ENCODE results near the gene RAB2B. TPM values are rescaled to one million over a fixed set of nuclear protein-coding genes. Genes with fewer than 3 reads are reported as not detected.
A peak's percentile ranks its signal among the peaks of the same experiment; 100 is the strongest.

RAB2B gene
- total RNA-seq, 1 donor from 2014 or later, result 19.4 TPM

DNA sequence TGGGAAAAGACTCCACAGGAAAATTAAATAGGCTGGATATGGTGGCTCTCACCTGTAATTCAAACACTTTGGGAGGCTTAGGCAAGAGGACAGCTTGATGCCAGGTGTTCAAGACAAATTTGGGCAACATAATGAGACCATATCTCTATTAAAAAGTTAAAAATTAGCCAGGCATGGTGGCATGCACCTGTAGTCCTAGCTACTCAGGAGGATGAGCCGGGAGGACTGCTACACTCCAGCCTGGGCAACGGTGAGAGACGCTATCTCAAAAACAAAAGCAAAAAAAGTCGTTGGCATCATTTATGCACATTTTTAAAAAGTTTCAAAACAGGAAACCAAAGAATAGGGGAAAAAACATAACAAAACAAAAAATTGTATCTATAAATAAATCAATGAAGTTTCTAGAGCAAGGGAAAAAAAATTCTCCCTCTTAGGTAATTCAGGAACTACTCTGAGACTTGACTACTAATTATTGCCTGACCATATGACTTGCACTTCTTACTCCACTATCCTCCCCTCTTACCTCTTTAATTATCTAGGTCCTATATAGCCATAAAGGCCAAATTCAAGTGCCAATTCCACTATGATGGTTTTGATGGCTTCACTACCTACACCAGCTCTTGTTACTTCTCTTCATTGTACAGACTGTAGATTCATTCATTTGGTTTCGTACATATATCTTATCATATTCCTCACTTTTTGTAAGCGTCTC is 32.8 kb upstream of the RAB2B start:
- Histone ChIP-seq H3K4me1 (peaks cover 28% of the 10 kb centered on the region), H3K4me3 (peak overlapping the region in 1 of 2 donors; percentile 90), H3K9me3 (no peaks in the 10 kb centered on the region), H3K27me3 (no peaks in the 10 kb centered on the region), H3K36me3 (no peaks in the 10 kb centered on the region), H3K27ac (no peak overlapping the region)
- no peak for TF ChIP-seq POLR2A (IDR thresholded peaks at IDR 0.05)
- no peak for TF ChIP-seq POLR2AphosphoS5 (IDR thresholded peaks at IDR 0.05; ENCODE audit: insufficient read depth in 1 of 2, low read depth in 1 of 2)
- TF ChIP-seq, protein P1, sequence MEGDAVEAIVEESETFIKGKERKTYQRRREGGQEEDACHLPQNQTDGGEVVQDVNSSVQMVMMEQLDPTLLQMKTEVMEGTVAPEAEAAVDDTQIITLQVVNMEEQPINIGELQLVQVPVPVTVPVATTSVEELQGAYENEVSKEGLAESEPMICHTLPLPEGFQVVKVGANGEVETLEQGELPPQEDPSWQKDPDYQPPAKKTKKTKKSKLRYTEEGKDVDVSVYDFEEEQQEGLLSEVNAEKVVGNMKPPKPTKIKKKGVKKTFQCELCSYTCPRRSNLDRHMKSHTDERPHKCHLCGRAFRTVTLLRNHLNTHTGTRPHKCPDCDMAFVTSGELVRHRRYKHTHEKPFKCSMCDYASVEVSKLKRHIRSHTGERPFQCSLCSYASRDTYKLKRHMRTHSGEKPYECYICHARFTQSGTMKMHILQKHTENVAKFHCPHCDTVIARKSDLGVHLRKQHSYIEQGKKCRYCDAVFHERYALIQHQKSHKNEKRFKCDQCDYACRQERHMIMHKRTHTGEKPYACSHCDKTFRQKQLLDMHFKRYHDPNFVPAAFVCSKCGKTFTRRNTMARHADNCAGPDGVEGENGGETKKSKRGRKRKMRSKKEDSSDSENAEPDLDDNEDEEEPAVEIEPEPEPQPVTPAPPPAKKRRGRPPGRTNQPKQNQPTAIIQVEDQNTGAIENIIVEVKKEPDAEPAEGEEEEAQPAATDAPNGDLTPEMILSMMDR (IDR thresholded peaks at IDR 0.05), result no peak
- no peak for DNase-seq (ENCODE audit: extremely low spot score in 2 of 2)
- intact Hi-C loops (cut with DNase I), result loop anchor here (10.0 kb wide), 1 partner anchor 45 kb away; no protein-coding TSS in a partner anchor

DNA sequence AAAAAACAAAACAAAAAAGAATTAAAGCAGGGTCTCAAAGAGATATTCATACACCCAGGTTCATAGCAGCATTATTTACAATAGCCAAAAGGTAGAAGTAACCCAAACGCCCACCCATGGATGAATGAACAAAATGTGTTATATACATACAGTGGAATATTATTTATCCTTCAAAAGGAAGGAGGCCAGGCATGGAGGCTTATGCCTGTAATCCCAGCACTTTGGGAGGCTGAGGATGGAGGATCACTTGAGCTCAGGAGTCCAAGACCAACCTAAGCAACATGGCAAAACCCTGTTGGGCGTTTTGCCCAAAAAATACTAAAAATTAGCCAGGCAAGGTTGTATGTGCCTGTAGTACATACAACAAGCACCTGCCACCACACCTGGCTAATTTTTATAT is 29.8 kb upstream of the RAB2B start:
- H3K36me3 ChIP-seq, result peaks cover 0 to 19% of the 10 kb centered on the region in 2 donors
- intact Hi-C loops (cut with DNase I), result loop anchor here (10.0 kb wide), 1 partner anchor 48 kb away; no protein-coding TSS in a partner anchor
- no peak for DNase-seq (ENCODE audit: extremely low spot score in 2 of 2)
- H3K4me1 ChIP-seq, result peaks cover 28% of the 10 kb centered on the region
- H3K4me3 ChIP-seq, result no peak overlapping the region
- H3K27ac ChIP-seq, result no peak overlapping the region
- no peaks in the 10 kb centered on the region for H3K9me3 ChIP-seq
- TF ChIP-seq, protein P1 (IDR thresholded peaks at IDR 0.05), result no peak
- TF ChIP-seq POLR2A (IDR thresholded peaks at IDR 0.05) (no peak), POLR2AphosphoS5 (IDR thresholded peaks at IDR 0.05; ENCODE audit: insufficient read depth in 1 of 2, low read depth in 1 of 2) (no peak)
- H3K27me3 ChIP-seq, result no peaks in the 10 kb centered on the region

DNA sequence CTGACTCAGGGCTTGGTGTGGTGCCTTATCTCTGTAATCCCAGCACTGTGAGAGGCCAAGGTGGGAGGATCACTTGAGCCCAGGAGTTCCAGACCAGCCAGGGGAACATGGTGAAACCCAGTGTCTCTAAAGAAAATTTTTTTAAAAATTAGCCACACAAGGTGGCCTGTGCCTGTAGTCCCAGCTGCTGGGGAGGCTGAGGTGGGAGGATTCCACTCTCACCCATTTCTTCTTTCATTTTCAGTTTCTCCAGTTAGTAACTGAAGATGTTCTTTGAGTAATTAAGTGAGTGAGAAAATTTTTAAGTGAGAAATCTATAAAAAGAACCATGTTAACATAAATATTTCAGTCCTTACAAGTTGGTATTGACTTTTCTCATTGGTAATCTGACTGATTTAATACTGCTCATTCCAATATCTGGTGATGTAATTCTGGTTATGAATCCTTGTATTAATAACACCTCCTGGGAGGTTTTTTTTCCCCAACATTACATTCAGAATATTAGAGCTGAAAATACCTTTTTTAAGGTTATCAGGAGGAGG is 28.3 kb upstream of the RAB2B start:
- no peaks in the 10 kb centered on the region for H3K27me3 ChIP-seq
- intact Hi-C loops (cut with DNase I), result loop anchor here (10.0 kb wide), 1 partner anchor 50 kb away; no protein-coding TSS in a partner anchor
- H3K9me3 ChIP-seq, result no peaks in the 10 kb centered on the region
- no peak for DNase-seq (ENCODE audit: extremely low spot score in 2 of 2)
- H3K4me3 ChIP-seq, result no peak overlapping the region
- TF ChIP-seq POLR2A (IDR thresholded peaks at IDR 0.05), result no peak
- TF ChIP-seq, protein P1 (IDR thresholded peaks at IDR 0.05), result no peak
- no peak for TF ChIP-seq POLR2AphosphoS5 (IDR thresholded peaks at IDR 0.05; ENCODE audit: insufficient read depth in 1 of 2, low read depth in 1 of 2)
- peaks cover 23% of the 10 kb centered on the region for H3K4me1 ChIP-seq
- peaks cover 0 to 21% of the 10 kb centered on the region in 2 donors for H3K36me3 ChIP-seq
- H3K27ac ChIP-seq, result no peak overlapping the region

DNA sequence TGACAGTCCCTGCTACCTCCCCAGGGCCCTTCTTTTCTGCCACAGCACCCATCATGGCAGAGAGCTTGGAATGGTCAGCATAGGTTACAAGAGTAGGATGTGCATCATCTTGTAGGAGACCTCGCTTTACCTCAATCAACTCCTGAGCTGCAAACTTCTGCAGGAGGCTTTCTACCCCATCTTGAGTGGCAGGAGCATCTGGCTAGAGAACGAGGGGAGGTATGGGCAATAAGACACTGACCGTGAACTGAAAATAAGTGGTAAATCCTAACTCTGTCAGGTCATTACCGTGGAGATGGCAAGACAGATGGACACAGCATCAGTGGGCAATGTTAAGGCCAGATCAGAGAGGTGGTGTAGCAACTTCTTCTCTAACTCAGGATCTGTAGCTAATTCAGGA is 26.6 kb upstream of the RAB2B start:
- H3K27me3 ChIP-seq, result no peaks in the 10 kb centered on the region

More for the DNA sequence above, 26.6 kb upstream of the RAB2B start:
- DNase-seq (ENCODE audit: extremely low spot score in 2 of 2), result no peak
- Histone ChIP-seq H3K4me3 (no peak overlapping the region), H3K27ac (no peak overlapping the region), H3K36me3 (peaks cover 0 to 38% of the 10 kb centered on the region in 2 donors), H3K9me3 (no peaks in the 10 kb centered on the region), H3K4me1 (peaks cover 9% of the 10 kb centered on the region)
- no peak for TF ChIP-seq POLR2AphosphoS5 (IDR thresholded peaks at IDR 0.05; ENCODE audit: insufficient read depth in 1 of 2, low read depth in 1 of 2)
- TF ChIP-seq, protein P1 (IDR thresholded peaks at IDR 0.05), result no peak
- no peak for TF ChIP-seq POLR2A (IDR thresholded peaks at IDR 0.05)
- intact Hi-C loops (cut with DNase I), result loop anchor here (10.0 kb wide), 1 partner anchor 51 kb away; no protein-coding TSS in a partner anchor
